Endothelial cell of umbilical vein (primary cell): Measurements from ENCODE around the gene C8G. TPM values are rescaled to one million over a fixed set of nuclear protein-coding genes. Genes with fewer than 3 reads are reported as not detected.

Experiments
- BruUV-seq: library from RNA; stranded (reverse); fragments of 400-500 nt; replicated peaks from 2 replicates; lab custom pipeline; 2021; lab: Mats Ljungman, UMichigan
- CTCF ChIA-PET: fragments of 300-600, 350-600 bp; sonication (Branson Sonifier 250); formaldehyde crosslinking; loops from one replicate; lab custom pipeline; 2021; ENCODE audit warnings: antibody characterized with exemption, inconsistent platforms; lab: Charles Lee
- POLR2A ChIA-PET: fragments of 300-600, 350-600 bp; sonication (Branson Sonifier 250); formaldehyde crosslinking; loops from one replicate; lab custom pipeline; 2021; ENCODE audit warnings: antibody characterized with exemption, inconsistent platforms; lab: Charles Lee
- DNase-seq: peaks from one replicate; pipeline ENCODE4 v3.0.0-alpha.2; 2011; ENCODE audit warnings: low read depth, low spot score
- FAIRE-seq: peaks from 2 replicates; lab custom pipeline; 2011; peaks lifted over from hg19 to GRCh38; lab: Jason Lieb, UNC
- H2AFZ ChIP-seq: 2 replicates; pipeline ENCODE4 v1.6.0; 2012; ENCODE audit warnings: low read depth, low read length, control low read depth, inconsistent platforms
- H3K27ac ChIP-seq: 2 replicates; pipeline ENCODE4 v1.5.1; 2011; ENCODE audit warnings: low read depth, mild to moderate bottlenecking, control low read depth, low read length, moderate library complexity; ENCODE audit not compliant: insufficient read depth
- H3K27me3 ChIP-seq, 2 experiments: 2 replicates each; pipeline versions ENCODE4 v1.6.0 to v1.6.1; 2011; ENCODE audit warnings: low read length in 2 of 2, mixed read lengths in 1 of 2; ENCODE audit not compliant: control insufficient read depth in 2 of 2, insufficient read depth in 2 of 2
- H3K36me3 ChIP-seq, 2 experiments: 2 replicates in 1 of 2; 3 replicates in 1 of 2; pipeline ENCODE4 v1.5.1; 2011; ENCODE audit warnings: low read length in 2 of 2, mild to moderate bottlenecking in 1 of 2, moderate library complexity in 1 of 2; ENCODE audit not compliant: control insufficient read depth in 2 of 2, insufficient read depth in 2 of 2; ENCODE audit errors: extremely low read depth in 1 of 2
- H3K4me1 ChIP-seq: 3 replicates; pipeline ENCODE4 v1.5.1; 2011; ENCODE audit warnings: mild to moderate bottlenecking, low read length; ENCODE audit not compliant: control insufficient read depth, insufficient read depth; ENCODE audit errors: extremely low read depth
- H3K4me2 ChIP-seq: 2 replicates; pipeline ENCODE4 v1.6.1; 2011; ENCODE audit warnings: low read length, control low read depth, mixed read lengths; ENCODE audit not compliant: insufficient read depth
- H3K4me3 ChIP-seq, 3 experiments: fragments of 200-600 bp in 1 of 3; sonication (generic), shearing (Covaris generic) in 1 of 3; replicated peaks in 1 of 3; 2 replicates each; pipeline ENCODE4 v1.5.1; 2011 to 2016; ENCODE audit warnings: control low read depth in 3 of 3, low read length in 3 of 3, mild to moderate bottlenecking in 2 of 3, inconsistent platforms in 1 of 3, low read depth in 1 of 3, moderate library complexity in 1 of 3; ENCODE audit not compliant: insufficient read depth in 1 of 3
- H3K79me2 ChIP-seq: 2 replicates; pipeline ENCODE4 v1.6.0; 2012; ENCODE audit warnings: low read length, inconsistent platforms; ENCODE audit not compliant: control insufficient read depth, insufficient read depth
- H3K9ac ChIP-seq: replicated peaks from 2 replicates; pipeline ENCODE3; 2011; ENCODE audit warnings: low read length, control low read depth; ENCODE audit not compliant: insufficient read depth; ENCODE audit errors: extremely low read depth
- H3K9me1 ChIP-seq: replicated peaks from 3 replicates; pipeline ENCODE4 v1.6.0; 2011; ENCODE audit warnings: mild to moderate bottlenecking, low read length; ENCODE audit not compliant: control insufficient read depth, insufficient read depth; ENCODE audit errors: extremely low read depth
- H3K9me3 ChIP-seq: replicated peaks from 2 replicates; pipeline ENCODE4 v1.5.1; 2012; ENCODE audit warnings: low read length, inconsistent platforms; ENCODE audit not compliant: control insufficient read depth, insufficient read depth
- H4K20me1 ChIP-seq: replicated peaks from 2 replicates; pipeline ENCODE3; 2011; ENCODE audit warnings: mild to moderate bottlenecking, low read length; ENCODE audit not compliant: control insufficient read depth, insufficient read depth; ENCODE audit errors: extremely low read depth
- CTCF ChIP-seq, 2 donors: IDR thresholded peaks; 1 replicate in 1 of 2; 2 replicates in 1 of 2; pipeline ENCODE4 v1.5.1; 2011; ENCODE audit warnings: low read length in 2 of 2, mild to moderate bottlenecking in 2 of 2, moderate library complexity in 2 of 2, control low read depth in 1 of 2, inconsistent platforms in 1 of 2, low read depth in 1 of 2; ENCODE audit not compliant: insufficient read depth in 1 of 2; ENCODE audit errors: extremely low read depth in 1 of 2
- EZH2 ChIP-seq: IDR thresholded peaks from 2 replicates; pipeline ENCODE4 v1.6.1; 2012; ENCODE audit warnings: borderline replicate concordance, low read depth, mild to moderate bottlenecking, moderate library complexity, low read length, inconsistent platforms; ENCODE audit not compliant: severe bottlenecking
- FOS ChIP-seq: IDR thresholded peaks from 2 replicates; pipeline ENCODE4 v1.6.1; 2011; ENCODE audit warnings: mild to moderate bottlenecking, low read length, moderate library complexity, borderline replicate concordance; ENCODE audit not compliant: insufficient read depth
- GATA2 ChIP-seq: IDR thresholded peaks from 2 replicates; pipeline ENCODE4 v1.7.0; 2011; ENCODE audit warnings: low read depth, mild to moderate bottlenecking, moderate library complexity, mixed read lengths, low read length; ENCODE audit not compliant: insufficient read length, insufficient read depth
- JUN ChIP-seq: IDR thresholded peaks from 2 replicates; pipeline ENCODE4 v1.6.1; 2011; ENCODE audit warnings: borderline replicate concordance, low read depth; ENCODE audit not compliant: insufficient read length, insufficient read depth
- MAX ChIP-seq: IDR thresholded peaks from 2 replicates; pipeline ENCODE4 v1.6.1; 2011; ENCODE audit not compliant: insufficient read depth, insufficient read length
- MYC ChIP-seq: IDR thresholded peaks from one replicate; pipeline ENCODE4 v1.6.1; 2011; ENCODE audit warnings: mild to moderate bottlenecking, low read depth, low read length
- POLR2A ChIP-seq: IDR thresholded peaks from 2 replicates; pipeline ENCODE4 v1.6.1; 2012; ENCODE audit warnings: low read depth, mild to moderate bottlenecking, control low read depth, low read length
- POLR2AphosphoS5 ChIP-seq: IDR thresholded peaks from 2 replicates; pipeline ENCODE4 v1.6.1; 2012; ENCODE audit warnings: low read depth, mild to moderate bottlenecking, control low read depth, low read length, moderate library complexity; ENCODE audit not compliant: insufficient read depth
- dilution Hi-C: fragments of 300-500 bp; cut with MboI; formaldehyde crosslinking; loops from one replicate; pipeline ENCODE4 v1.15.0; 2019; ENCODE audit warnings: low sequenced_read_pairs; ENCODE audit not compliant: extremely low pct_ligation_motif_present
- intact Hi-C: fragments of 100-400 bp; cut with micrococcal nuclease; formaldehyde crosslinking; loops from one replicate; pipeline ENCODE4 v1.10.0; 2022
- polyA plus RNA-seq, 4 experiments: library from polyadenylated mRNA; depleted of rRNA in 3 of 4; stranded (reverse) in 3 of 4; unstranded in 1 of 4; fragments of >200 nt; gene quantifications; 2 replicates each; pipeline versions ENCODE4 v1.2.1 to v1.2.3, GENCODE V29; 2011 to 2012; ENCODE audit warnings: missing spikeins in 1 of 4
- total RNA-seq: library from RNA; stranded (reverse); gene quantifications from 2 replicates; pipeline ENCODE4 v1.2.3, GENCODE V29; 2021

C8G gene
- total and polyA plus RNA-seq, 2 donors (not counting 3 experiments of a cell fraction or from before 2014, with no cell fraction given), result 0.47 to 1.9 TPM

GRCh38 chr9:136916330-136917184 is 28.5 kb upstream of the C8G start:
- H3K9me3 ChIP-seq, result no peaks in the 10 kb centered on the region
- intact Hi-C loops (no loop called here), dilution Hi-C loops (no loop called here)
- H3K4me2 ChIP-seq, result no peak overlapping the region
- POLR2A ChIA-PET, result interaction anchor here (0.6 kb wide), 1 partner anchor 44 kb away, joined by 4 read pairs; no protein-coding TSS in a partner anchor
- no peaks in the 10 kb centered on the region for H3K9me1 ChIP-seq
- no peak overlapping the region for H2AFZ ChIP-seq
- no peaks in the 10 kb centered on the region for H3K79me2 ChIP-seq
- DNase-seq (no peak), FAIRE-seq (no peak)
- no peak for TF ChIP-seq MAX
- no peak overlapping the region for H3K4me3 ChIP-seq
- H3K9ac ChIP-seq, result no peak overlapping the region
- BruUV-seq, result no TSS peak
- CTCF ChIA-PET, result no interaction called here
- H3K27me3 ChIP-seq, result no peaks in the 10 kb centered on the region
- no peaks in the 10 kb centered on the region for H3K4me1 ChIP-seq
- H3K27ac ChIP-seq, result no peak overlapping the region
- H4K20me1 ChIP-seq, result no peaks in the 10 kb centered on the region
- peaks cover 0 to 41% of the 10 kb centered on the region in 2 experiments for H3K36me3 ChIP-seq

GRCh38 chr9:136917902-136918301 is 27.1 kb upstream of the C8G start:
- intact Hi-C loops, result no loop called here
- Histone ChIP-seq H3K27ac (no peak overlapping the region), H3K27me3 (no peaks in the 10 kb centered on the region), H3K9ac (no peak overlapping the region), H3K9me3 (no peaks in the 10 kb centered on the region), H4K20me1 (no peaks in the 10 kb centered on the region), H3K4me1 (no peaks in the 10 kb centered on the region), H2AFZ (no peak overlapping the region), H3K9me1 (no peaks in the 10 kb centered on the region), H3K79me2 (no peaks in the 10 kb centered on the region), H3K36me3 (peaks cover 0 to 44% of the 10 kb centered on the region in 2 experiments), H3K4me3 (no peak overlapping the region), H3K4me2 (no peak overlapping the region)
- BruUV-seq, result no TSS peak
- ChIA-PET POLR2A (interaction anchor here (0.6 kb wide), 1 partner anchor 22 kb away, joined by 6 read pairs; no protein-coding TSS in a partner anchor), CTCF (no interaction called here)
- dilution Hi-C loops, result no loop called here
- FAIRE-seq, result no peak
- DNase-seq, result no peak
- no peak for TF ChIP-seq EZH2
- TF ChIP-seq MYC, result no peak
- no peak for TF ChIP-seq CTCF (IDR thresholded peaks at IDR 0.05; ENCODE audit: extremely low read depth in 1 of 2, insufficient read depth in 1 of 2, low read depth in 1 of 2, low read length in 2 of 2)
- TF ChIP-seq GATA2, result no peak
- no peak for TF ChIP-seq MAX
- TF ChIP-seq FOS, result no peak
- no peak for TF ChIP-seq POLR2A
- TF ChIP-seq JUN, result no peak
- no peak for TF ChIP-seq POLR2AphosphoS5
